Peyer's patch (tissue), 4 donors: Measurements from ENCODE around the gene NTPCR.

Experiments used
- POLR2A ChIP-seq, 2 donors: fragments of 450-650 bp; IDR thresholded peaks; one replicate each; pipeline ENCODE4 v1.5.1; 2017; ENCODE audit warnings: antibody characterized with exemption in 2 of 2, mild to moderate bottlenecking in 2 of 2, moderate library complexity in 2 of 2
- TF ChIP-seq, protein P1 (sequence below), 6 experiments: fragments of 450-650 bp in 4 of 6; fragments of 200-600 bp in 2 of 6; sonication (generic) in 1 of 6; IDR thresholded peaks; one replicate each; pipeline ENCODE4 v1.5.1; 2017 to 2019; ENCODE audit warnings: antibody characterized with exemption in 6 of 6, mild to moderate bottlenecking in 3 of 6, moderate library complexity in 1 of 6

DNA sequence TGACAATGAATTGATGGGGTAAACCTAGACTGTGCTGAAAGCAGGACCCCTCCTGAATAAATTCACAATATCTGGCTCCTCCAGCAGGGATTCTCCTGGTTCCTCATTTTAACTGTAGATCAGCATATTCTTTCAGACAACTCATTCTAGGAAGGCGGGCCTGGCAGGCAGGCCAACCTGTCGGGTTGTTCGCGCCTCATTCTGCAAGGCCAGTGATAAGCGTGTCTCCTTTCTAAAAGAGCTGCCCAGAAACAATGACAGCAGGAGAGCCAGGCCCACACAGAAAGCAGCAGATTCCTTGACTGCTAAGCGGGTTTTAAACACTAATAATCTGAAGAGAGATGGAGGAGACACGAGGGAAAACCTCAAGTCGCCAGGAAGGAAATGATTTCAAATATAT lies 70.0 kb downstream of the NTPCR start:
- TF ChIP-seq, protein P1, sequence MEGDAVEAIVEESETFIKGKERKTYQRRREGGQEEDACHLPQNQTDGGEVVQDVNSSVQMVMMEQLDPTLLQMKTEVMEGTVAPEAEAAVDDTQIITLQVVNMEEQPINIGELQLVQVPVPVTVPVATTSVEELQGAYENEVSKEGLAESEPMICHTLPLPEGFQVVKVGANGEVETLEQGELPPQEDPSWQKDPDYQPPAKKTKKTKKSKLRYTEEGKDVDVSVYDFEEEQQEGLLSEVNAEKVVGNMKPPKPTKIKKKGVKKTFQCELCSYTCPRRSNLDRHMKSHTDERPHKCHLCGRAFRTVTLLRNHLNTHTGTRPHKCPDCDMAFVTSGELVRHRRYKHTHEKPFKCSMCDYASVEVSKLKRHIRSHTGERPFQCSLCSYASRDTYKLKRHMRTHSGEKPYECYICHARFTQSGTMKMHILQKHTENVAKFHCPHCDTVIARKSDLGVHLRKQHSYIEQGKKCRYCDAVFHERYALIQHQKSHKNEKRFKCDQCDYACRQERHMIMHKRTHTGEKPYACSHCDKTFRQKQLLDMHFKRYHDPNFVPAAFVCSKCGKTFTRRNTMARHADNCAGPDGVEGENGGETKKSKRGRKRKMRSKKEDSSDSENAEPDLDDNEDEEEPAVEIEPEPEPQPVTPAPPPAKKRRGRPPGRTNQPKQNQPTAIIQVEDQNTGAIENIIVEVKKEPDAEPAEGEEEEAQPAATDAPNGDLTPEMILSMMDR (IDR thresholded peaks at IDR 0.05) = no peak
- no peak for TF ChIP-seq POLR2A (IDR thresholded peaks at IDR 0.05)
